Measurements from ENCODE around the gene DMXL2. TPM values are rescaled to one million over a fixed set of nuclear protein-coding genes. Genes with fewer than 3 reads are reported as not detected.
"Not testable (repeated sequence)": the region's sequence is repeated elsewhere in the genome, so short reads cannot be mapped to it uniquely, and the experiment has no call there.

DMXL2 gene, protein sequence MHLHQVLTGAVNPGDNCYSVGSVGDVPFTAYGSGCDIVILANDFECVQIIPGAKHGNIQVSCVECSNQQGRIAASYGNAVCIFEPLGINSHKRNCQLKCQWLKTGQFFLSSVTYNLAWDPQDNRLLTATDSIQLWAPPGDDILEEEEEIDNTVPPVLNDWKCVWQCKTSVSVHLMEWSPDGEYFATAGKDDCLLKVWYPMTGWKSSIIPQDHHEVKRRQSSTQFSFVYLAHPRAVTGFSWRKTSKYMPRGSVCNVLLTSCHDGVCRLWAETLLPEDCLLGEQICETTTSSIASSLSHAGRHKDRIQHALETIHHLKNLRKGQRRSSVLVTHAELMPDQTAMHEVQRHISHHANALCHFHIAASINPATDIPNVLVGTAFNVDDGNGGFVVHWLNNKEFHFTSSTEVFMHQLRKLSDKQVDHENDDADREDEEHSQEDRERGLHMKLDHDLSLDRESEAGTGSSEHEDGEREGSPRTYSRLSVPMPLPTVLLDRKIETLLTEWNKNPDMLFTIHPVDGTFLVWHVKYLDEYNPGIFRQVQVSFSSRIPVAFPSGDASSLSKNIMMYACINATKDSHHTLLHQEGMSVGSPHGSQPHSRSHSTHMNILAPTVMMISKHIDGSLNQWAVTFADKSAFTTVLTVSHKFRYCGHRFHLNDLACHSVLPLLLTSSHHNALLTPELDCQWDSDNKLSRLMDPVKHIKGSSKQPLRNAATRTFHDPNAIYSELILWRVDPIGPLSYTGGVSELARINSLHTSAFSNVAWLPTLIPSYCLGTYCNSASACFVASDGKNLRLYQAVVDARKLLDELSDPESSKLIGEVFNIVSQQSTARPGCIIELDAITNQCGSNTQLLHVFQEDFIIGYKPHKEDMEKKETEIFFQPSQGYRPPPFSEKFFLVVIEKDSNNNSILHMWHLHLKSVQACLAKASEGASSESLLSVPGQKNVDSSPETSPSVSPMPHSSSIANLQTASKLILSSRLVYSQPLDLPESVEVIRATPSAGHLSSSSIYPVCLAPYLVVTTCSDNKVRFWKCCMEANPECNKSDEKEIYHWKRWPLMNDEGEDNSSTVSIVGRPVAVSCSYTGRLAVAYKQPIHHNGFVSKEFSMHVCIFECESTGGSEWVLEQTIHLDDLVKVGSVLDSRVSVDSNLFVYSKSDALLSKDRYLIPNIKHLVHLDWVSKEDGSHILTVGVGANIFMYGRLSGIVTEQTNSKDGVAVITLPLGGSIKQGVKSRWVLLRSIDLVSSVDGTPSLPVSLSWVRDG (N-terminal part only)
- total RNA-seq, result 3.7 and 4.4 TPM in 2 replicates

DNA sequence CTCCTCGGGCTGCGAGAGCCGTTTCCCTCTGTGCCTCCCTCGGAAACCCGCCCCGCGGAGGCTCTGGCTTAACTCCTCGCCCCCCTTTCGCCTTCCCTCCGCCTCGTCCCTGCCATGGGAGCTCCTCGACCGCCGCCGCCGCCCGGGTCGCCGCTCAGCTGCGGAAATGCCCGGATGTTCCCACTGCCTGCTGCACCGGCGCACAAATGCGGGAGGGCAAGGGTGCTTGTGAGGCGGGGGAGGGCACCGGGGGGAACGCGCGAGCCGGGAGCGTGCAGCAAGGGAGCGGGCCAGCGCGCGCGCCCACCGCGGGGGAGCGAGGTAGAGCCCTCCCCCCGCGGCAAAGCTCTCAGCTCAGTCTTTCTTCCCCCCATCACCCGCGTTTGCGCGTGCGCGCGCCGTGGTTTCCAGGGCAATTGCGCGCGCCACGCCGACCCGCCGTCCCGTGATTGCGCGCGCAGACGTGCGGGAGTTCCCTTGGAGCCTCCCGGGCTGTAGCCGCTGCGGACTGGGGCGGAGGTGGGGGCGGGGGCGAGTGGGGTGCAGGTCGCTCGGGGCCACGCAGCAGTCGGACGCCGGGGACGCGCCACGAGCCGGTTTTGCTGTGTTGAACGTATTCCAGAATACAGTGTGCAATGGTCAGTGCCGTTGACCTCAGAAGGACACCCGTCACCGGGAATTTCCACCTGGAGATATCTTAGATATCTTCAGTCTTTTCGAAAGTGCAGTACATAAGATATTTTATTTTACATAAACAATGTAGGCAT, at the start of gene DMXL2:
Gene DMXL2 (minus strand): TSS at position 168 of the 767 bp plus-strand sequence. CDS start 226 bp downstream, outside the sequence.
- intact Hi-C loops (cut with micrococcal nuclease), result no loop called here

DNA sequence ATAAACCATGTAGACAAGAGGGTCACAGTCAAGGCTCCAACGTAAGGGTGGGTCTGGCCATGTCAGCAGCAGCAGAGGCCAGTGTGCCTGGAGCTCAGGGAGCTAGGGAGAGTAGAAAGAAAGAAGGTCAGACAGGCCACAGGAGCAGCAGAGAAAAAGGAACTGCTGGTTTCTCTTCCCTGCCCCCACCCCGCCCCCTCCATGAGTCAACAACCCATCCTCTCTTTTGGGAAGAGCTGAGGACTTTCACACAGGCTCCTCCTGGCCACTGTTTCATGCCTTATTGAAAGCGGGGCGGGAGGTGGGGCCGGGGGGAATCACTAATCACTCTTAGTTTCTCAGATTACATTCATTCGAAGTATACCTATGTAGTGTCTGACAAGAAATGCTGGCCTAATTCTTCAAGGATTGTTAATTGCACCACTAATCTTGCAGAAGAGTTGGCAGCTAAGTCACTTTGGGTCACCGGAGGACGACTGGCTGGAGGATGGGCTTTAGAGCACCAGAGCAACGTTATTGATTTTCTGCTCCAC, 49.6 kb upstream of the DMXL2 start:
- intact Hi-C loops (cut with micrococcal nuclease), result no loop called here

GRCh38 chr15:51669381-51669780, 46.8 kb upstream of the DMXL2 start:
- intact Hi-C loops (cut with micrococcal nuclease), result no loop called here

GRCh38 chr15:51668446-51668845, 45.9 kb upstream of the DMXL2 start:
- intact Hi-C loops (cut with micrococcal nuclease), result no loop called here

DNA sequence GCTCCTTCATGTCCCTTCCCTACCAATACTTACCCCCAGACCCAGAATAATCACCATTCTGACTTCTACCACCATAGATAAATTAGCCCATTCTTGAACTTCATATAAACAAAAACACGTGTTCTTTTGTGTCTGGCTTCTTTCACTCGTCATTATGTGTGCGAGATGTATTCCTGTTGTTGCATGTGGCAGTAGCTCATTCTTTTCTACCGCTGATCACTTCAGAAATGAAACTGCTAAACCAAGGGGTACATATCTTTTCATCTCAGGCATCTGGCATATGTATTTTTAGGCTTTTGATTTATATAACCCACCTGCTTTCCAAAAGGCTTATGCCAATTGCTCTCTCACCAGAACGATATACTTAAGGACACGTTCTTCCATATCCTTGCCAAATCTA, 44.9 kb upstream of the DMXL2 start:
- intact Hi-C loops (cut with micrococcal nuclease), result no loop called here

DNA sequence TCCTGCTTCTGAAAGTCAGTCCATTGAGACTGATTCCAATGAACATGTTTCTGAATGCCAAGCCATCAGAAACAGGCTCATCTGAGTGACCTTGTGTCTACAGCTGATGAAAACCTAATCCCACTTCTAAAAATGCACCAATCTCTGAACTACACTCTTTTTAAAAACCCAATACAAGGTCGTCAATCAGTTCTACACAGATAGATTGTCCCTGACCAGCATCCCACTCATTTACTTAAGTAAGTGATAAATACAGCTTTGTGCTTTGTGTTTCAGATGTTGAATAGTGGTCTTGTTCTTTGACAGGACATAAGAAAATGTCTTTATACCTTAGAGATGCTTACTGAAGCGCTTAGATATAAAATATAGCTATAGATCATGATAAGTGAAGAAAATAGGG, 38.5 kb upstream of the DMXL2 start:
- intact Hi-C loops (cut with micrococcal nuclease), result no loop called here

DNA sequence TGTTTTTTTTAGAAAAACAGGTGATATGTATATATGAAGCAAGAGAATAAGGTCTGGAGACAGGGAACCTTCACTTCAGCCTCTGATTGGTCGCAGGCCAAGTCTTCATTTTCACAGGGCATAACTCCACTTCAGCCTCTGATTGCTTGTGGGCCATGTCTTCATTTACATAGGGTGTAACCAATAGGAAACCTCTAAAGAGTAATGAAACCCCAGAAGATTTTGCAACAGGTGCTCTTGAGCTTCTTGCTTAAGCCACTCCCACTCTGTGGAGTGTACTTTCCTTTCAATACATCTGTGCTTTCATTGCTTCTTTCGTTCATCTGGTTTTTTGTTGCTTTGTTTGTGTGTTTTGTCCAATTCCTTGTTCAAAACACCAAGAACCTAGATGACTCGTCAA, 36.1 kb upstream of the DMXL2 start:
- intact Hi-C loops (cut with micrococcal nuclease), result no loop called here

DNA sequence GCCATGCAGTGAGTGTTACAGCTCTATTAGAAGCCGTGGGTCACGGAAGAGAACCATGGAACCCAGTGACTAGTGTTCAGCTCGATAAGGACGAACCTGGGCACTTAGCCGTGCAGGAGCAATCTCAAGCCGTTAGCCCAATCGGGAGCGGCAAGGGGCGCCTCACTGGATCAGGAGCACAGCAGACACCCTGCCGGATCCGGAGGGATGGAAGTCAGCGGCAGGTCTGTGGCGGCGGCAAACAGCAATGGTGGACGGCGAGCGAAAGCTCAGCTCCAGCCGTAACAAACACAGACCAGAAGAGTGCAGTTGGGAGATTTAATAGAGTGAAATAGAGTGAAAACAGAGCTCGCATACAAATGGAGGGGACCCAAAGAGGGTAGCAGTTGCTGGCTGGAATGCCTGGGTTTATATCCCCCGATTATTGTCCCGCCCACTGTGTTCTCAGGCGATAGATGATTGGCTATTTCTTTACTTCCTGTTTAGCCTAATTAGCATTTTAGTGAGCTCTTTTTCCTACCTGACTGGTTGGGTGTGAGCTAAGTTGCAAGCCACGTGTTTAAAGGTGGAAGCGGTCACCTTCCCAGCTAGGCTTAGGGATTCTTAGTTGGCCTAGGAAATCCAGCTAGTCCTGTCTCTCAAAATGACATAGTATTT, 33.0 kb upstream of the DMXL2 start:
- intact Hi-C loops (cut with micrococcal nuclease), result not testable (repeated sequence)

- intact Hi-C loops (cut with micrococcal nuclease), result loop anchor here (5.0 kb wide), 1 partner anchor 85 kb away; the partner anchor contains the start of gene LYSMD2
Observed at GRCh38 chr15:51652084-51652668, 29.6 kb upstream of the DMXL2 start.

GRCh38 chr15:51649659-51650521, 27.3 kb upstream of the DMXL2 start:
- intact Hi-C loops (cut with micrococcal nuclease), result loop anchor here (1.0 to 5.0 kb wide), 2 partner anchors 87 to 126 kb away; partner anchors contain the start of gene LYSMD2

- intact Hi-C loops (cut with micrococcal nuclease), result not testable (repeated sequence)
Observed at GRCh38 chr15:51648643-51649042, 26.1 kb upstream of the DMXL2 start.

GRCh38 chr15:51648101-51648500, 25.5 kb upstream of the DMXL2 start:
- intact Hi-C loops (cut with micrococcal nuclease), result not testable (repeated sequence)

- intact Hi-C loops (cut with micrococcal nuclease), result no loop called here
Observed at GRCh38 chr15:51647128-51647562, 24.6 kb upstream of the DMXL2 start.

- intact Hi-C loops (cut with micrococcal nuclease), result no loop called here
Observed at GRCh38 chr15:51642696-51643095, 20.1 kb upstream of the DMXL2 start.

DNA sequence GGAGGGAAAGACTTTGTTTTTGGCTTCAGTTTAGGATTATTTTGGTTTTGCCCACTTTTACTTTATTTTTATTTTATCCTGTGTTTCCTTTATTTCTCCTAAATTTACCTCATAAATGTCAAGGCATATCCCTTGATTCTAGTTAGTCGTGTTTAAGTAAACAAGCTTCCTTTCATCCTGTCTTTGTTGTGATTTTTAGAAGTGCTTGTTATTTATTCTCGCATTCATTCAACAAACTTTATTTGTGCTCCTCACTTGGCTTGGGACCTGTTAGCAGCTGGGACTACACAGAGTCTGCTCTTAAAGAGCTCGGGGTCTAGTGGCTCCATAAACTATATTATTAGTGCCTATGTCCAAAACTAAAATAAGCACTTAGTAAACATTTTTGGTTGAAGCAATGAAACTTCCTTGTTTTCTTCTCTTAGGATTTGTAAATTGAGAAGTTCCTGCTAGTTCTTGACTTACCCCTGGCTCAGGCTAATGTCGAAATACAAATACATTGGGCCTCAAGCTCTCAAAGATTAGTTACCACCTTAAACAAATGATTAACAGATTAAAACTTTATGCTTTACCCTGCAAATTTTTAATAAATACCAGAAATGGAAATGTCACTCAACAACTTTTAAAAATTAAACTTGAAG, 19.0 kb upstream of the DMXL2 start:
- intact Hi-C loops (cut with micrococcal nuclease), result no loop called here

DNA sequence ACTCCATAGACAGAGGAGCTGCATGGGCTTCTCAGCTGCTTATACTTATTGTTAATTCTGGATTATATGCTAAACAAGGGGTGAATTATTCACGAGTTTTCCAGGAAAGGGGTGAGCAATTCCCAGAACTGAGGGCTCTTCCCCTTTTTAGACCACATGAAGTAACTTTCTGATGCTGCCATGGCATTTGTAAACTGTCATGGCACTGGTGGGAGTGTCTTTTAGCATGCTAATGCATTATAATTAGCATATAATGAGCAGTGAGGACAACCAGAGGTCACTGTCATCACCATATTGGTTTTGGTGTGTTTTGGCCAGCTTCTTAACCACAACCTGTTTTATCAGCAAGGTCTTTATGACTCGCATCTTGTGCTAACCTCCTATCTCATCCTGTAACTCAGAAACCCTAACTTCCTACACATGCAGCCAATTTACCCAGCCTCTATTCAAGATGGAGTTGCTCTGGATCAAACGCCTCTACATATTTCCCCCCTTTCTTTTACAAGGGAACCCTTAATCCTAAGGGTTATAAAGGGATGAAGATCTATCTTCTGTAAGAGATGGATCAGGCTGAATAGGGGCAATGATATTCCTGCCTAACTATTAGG, 12.1 kb upstream of the DMXL2 start:
- intact Hi-C loops (cut with micrococcal nuclease), result no loop called here

DNA sequence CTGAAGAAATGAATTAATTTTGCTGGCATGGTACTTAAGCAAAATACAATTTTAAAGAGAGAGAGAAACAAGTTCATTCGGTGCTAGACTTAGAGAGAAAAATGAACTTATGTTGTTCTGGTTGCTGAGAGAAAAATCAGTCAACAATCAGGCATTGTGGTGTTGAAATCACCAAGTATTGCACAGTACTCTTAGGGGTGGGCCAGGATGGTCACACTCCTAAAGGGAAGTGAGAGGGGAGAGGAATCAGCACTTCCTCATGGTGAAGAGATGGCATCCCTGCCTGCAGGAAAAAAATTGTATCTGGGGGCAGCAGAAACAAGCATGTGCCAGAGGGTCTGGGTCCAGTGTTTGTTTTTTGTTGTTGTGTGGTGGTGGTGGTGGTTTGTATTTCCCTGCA, 7.0 kb upstream of the DMXL2 start:
- intact Hi-C loops (cut with micrococcal nuclease), result no loop called here
